Measurements from ENCODE around the gene SLC22A3. TPM values are rescaled to one million over a fixed set of nuclear protein-coding genes. Genes with fewer than 3 reads are reported as not detected.

SLC22A3 gene
- total RNA-seq, 1 experiment from 2014 or later = 4.1 TPM

DNA sequence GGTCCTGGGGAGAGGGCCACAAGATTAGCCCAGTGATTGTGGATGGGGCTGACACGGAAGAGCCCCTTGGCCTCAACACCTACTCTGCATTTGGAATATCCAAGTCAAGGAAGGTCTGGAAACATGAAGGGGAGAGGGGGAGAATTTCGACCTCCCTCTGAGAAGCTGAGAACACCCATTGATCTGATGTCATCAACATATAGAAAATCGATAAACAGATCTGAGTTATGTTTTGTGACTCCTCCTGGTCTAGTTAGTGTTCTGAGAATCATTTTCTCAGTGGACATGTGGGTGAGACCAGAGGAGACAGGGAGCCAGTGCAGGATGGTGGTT, 108.0 kb downstream of the SLC22A3 start:
- ATAC-seq = no peak
- TF ChIP-seq TEAD4 (CRISPR knock-in tag; IDR thresholded peaks at IDR 0.05) (no peak), OVOL2 (CRISPR knock-in tag; IDR thresholded peaks at IDR 0.05; ENCODE audit: borderline replicate concordance) (no peak), ZNF138 (CRISPR knock-in tag; conservative IDR thresholded peaks at IDR 0.05) (no peak), TEAD1 (CRISPR knock-in tag; IDR thresholded peaks at IDR 0.05) (no peak), MXD4 (CRISPR knock-in tag; IDR thresholded peaks at IDR 0.05; ENCODE audit: borderline replicate concordance) (no peak), CBFB (CRISPR knock-in tag; IDR thresholded peaks at IDR 0.05; ENCODE audit: low read depth) (no peak)
- TF ChIP-seq, protein P1, sequence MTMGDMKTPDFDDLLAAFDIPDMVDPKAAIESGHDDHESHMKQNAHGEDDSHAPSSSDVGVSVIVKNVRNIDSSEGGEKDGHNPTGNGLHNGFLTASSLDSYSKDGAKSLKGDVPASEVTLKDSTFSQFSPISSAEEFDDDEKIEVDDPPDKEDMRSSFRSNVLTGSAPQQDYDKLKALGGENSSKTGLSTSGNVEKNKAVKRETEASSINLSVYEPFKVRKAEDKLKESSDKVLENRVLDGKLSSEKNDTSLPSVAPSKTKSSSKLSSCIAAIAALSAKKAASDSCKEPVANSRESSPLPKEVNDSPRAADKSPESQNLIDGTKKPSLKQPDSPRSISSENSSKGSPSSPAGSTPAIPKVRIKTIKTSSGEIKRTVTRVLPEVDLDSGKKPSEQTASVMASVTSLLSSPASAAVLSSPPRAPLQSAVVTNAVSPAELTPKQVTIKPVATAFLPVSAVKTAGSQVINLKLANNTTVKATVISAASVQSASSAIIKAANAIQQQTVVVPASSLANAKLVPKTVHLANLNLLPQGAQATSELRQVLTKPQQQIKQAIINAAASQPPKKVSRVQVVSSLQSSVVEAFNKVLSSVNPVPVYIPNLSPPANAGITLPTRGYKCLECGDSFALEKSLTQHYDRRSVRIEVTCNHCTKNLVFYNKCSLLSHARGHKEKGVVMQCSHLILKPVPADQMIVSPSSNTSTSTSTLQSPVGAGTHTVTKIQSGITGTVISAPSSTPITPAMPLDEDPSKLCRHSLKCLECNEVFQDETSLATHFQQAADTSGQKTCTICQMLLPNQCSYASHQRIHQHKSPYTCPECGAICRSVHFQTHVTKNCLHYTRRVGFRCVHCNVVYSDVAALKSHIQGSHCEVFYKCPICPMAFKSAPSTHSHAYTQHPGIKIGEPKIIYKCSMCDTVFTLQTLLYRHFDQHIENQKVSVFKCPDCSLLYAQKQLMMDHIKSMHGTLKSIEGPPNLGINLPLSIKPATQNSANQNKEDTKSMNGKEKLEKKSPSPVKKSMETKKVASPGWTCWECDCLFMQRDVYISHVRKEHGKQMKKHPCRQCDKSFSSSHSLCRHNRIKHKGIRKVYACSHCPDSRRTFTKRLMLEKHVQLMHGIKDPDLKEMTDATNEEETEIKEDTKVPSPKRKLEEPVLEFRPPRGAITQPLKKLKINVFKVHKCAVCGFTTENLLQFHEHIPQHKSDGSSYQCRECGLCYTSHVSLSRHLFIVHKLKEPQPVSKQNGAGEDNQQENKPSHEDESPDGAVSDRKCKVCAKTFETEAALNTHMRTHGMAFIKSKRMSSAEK (CRISPR knock-in tag; IDR thresholded peaks at IDR 0.05; ENCODE audit: borderline replicate concordance) = no peak
- H3K4me3 Mint-ChIP-seq = no peak overlapping the region

DNA sequence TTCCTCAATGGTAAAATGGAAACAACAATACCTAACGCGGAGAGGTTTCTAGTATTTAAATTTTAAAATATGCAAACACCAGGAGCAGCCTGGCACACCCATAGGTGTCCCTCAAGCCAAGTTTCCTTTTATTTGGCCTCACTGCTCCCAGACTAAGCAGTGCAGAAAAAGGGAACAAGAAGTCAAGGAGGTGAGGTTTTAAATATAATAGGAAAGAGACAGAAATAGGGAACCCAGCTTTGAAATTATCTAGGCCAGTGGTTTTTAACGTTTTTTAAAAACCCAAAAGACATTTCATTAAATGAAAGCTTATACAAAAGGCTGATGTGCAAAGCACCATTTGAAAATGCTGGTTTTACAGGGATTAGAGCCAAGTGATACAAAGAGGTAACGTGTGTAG, 109.6 kb downstream of the SLC22A3 start:
- Mint-ChIP-seq H3K27me3 (ENCODE audit: low read depth) (no peaks in the 10 kb centered on the region), H3K9me3 (no peaks in the 10 kb centered on the region), H3K27ac (no peak overlapping the region), H3K4me1 (peaks cover 7% of the 10 kb centered on the region), H3K4me3 (no peak overlapping the region), H3K36me3 (no peaks in the 10 kb centered on the region)
- POLR2A ChIA-PET = no interaction called here
- no peak for ATAC-seq
- TF ChIP-seq E2F1 (CRISPR knock-in tag; IDR thresholded peaks at IDR 0.05) (no peak), CREB1 (CRISPR knock-in tag; IDR thresholded peaks at IDR 0.05) (no peak), ZNF396 (CRISPR knock-in tag; IDR thresholded peaks at IDR 0.05; ENCODE audit: borderline replicate concordance) (no peak), ZNF317 (CRISPR knock-in tag; IDR thresholded peaks at IDR 0.05; ENCODE audit: borderline replicate concordance, low read depth) (no peak), GABPB1 (CRISPR knock-in tag; IDR thresholded peaks at IDR 0.05) (no peak), ZNF232 (CRISPR knock-in tag; IDR thresholded peaks at IDR 0.05) (no peak)
- TF ChIP-seq, protein P2, sequence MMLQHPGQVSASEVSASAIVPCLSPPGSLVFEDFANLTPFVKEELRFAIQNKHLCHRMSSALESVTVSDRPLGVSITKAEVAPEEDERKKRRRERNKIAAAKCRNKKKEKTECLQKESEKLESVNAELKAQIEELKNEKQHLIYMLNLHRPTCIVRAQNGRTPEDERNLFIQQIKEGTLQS (CRISPR knock-in tag; conservative IDR thresholded peaks at IDR 0.05) = no peak
- TF ChIP-seq, protein P3, sequence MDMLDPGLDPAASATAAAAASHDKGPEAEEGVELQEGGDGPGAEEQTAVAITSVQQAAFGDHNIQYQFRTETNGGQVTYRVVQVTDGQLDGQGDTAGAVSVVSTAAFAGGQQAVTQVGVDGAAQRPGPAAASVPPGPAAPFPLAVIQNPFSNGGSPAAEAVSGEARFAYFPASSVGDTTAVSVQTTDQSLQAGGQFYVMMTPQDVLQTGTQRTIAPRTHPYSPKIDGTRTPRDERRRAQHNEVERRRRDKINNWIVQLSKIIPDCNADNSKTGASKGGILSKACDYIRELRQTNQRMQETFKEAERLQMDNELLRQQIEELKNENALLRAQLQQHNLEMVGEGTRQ (CRISPR knock-in tag; IDR thresholded peaks at IDR 0.05) = no peak
- CTCF ChIA-PET = no interaction called here
- no peak for DNase-seq (ENCODE audit: low spot score)

More for the DNA sequence above, 108.0 kb downstream of the SLC22A3 start:
- H3K27ac Mint-ChIP-seq = no peak overlapping the region
- H3K4me1 Mint-ChIP-seq = peaks cover 7% of the 10 kb centered on the region
- CTCF ChIA-PET = interaction anchor here (0.7 to 3.1 kb wide), 14 partner anchors 10 to 593 kb away, joined by 3 to 28 read pairs (median 6); no protein-coding TSS in a partner anchor
- H3K27me3 Mint-ChIP-seq (ENCODE audit: low read depth) = no peaks in the 10 kb centered on the region
- no peaks in the 10 kb centered on the region for H3K9me3 Mint-ChIP-seq
- POLR2A ChIA-PET = no interaction called here
- no peaks in the 10 kb centered on the region for H3K36me3 Mint-ChIP-seq
- DNase-seq (ENCODE audit: low spot score) = no peak

- ChIA-PET POLR2A (no interaction called here), CTCF (no interaction called here)
- Mint-ChIP-seq H3K27ac (no peak overlapping the region), H3K4me3 (no peak overlapping the region), H3K9me3 (peaks cover 15% of the 10 kb centered on the region), H3K4me1 (no peaks in the 10 kb centered on the region), H3K27me3 (ENCODE audit: low read depth) (no peaks in the 10 kb centered on the region), H3K36me3 (peaks cover 12% of the 10 kb centered on the region)
- no peak for ATAC-seq
- TF ChIP-seq E2F1 (CRISPR knock-in tag; IDR thresholded peaks at IDR 0.05) = no peak
- TF ChIP-seq, protein P4, sequence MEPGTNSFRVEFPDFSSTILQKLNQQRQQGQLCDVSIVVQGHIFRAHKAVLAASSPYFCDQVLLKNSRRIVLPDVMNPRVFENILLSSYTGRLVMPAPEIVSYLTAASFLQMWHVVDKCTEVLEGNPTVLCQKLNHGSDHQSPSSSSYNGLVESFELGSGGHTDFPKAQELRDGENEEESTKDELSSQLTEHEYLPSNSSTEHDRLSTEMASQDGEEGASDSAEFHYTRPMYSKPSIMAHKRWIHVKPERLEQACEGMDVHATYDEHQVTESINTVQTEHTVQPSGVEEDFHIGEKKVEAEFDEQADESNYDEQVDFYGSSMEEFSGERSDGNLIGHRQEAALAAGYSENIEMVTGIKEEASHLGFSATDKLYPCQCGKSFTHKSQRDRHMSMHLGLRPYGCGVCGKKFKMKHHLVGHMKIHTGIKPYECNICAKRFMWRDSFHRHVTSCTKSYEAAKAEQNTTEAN (CRISPR knock-in tag; IDR thresholded peaks at IDR 0.05) = no peak
- no peak for TF ChIP-seq FOXP1 (CRISPR knock-in tag; IDR thresholded peaks at IDR 0.05; ENCODE audit: borderline replicate concordance)
- TF ChIP-seq ZNF121 (CRISPR knock-in tag; IDR thresholded peaks at IDR 0.05) = no peak
- no peak for TF ChIP-seq ZNF416 (CRISPR knock-in tag; IDR thresholded peaks at IDR 0.05)
- TF ChIP-seq ZNF281 (CRISPR knock-in tag; IDR thresholded peaks at IDR 0.05) = no peak
- TF ChIP-seq, protein P5, sequence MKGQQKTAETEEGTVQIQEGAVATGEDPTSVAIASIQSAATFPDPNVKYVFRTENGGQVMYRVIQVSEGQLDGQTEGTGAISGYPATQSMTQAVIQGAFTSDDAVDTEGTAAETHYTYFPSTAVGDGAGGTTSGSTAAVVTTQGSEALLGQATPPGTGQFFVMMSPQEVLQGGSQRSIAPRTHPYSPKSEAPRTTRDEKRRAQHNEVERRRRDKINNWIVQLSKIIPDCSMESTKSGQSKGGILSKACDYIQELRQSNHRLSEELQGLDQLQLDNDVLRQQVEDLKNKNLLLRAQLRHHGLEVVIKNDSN (CRISPR knock-in tag; IDR thresholded peaks at IDR 0.05) = no peak
- DNase-seq (ENCODE audit: low spot score) = no peak
Measured at GRCh38 chr6:160461641-160462040, 113.5 kb downstream of the SLC22A3 start.

Data from WTC11 (cell line).